NCI-H2227 treated with DMSO at 0.1 percent for 48 hours (cell line): ENCODE results near the gene CYP19A1.

Experiments used
- DNase-seq: peaks from one replicate; lab custom pipeline; 2025; lab: John Stamatoyannopoulos, UW

CYP19A1 gene

GRCh38 chr15:51359981-51360380, 21.6 kb upstream of the CYP19A1 start:
- no peak for DNase-seq

DNA sequence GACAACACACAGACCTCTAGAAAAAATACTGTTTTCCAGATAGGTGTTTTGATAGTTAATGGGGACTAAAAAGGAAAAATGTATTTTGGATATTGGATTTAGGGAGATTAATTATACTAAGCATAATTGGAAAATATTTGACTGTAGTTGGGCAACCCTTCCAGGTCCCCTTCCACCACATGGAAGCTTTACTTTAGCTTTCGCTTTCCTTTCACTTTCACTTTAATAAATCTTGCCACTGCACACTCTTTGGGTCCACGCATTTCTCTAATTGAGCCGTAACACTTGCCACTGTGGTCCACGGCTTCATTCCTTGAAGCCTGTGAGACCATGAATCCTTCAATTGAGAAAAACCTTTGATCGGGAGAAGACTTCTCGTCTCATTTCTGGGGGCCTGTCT, 18.6 kb upstream of the CYP19A1 start:
- DNase-seq, result no peak

DNA sequence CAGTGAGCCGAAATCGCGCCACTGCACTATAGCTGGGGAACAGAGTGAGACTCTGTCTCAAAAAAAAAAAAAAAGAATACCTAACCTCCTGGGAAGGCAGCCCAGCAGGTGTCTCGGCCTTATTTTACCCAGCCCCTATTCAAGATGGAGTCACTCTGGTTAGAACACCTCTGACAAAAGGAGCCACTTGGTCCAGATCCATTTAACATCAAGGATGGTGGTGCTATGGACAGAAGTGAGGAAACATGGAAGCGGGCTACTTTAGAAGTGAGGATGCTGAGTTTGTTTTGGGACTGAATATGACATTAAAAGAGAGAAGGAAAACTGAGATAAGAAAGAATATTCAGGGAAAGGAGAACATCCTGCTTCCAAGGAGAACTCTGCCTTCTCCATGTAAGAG, 17.8 kb upstream of the CYP19A1 start:
- no peak for DNase-seq

DNA sequence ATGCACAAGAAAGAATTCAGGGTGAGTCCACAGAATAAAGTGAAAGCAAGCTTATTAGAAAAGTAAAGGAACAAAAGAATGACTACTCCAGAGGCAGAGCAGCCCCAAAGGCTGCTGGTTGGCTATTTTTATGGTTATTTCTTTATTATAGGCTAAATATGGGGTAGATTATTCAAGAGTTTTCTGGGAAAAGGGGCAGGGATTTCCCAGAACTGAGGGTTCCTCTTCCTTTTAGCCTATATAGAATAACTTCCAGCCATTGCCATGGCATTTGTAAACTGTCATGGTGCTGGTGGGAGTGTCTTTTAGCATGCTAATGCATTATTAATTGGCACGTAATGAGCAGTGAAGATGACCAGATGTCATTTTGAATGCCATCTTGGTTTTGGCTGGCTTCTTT, 16.7 kb upstream of the CYP19A1 start:
- DNase-seq, result no peak

- no peak for DNase-seq
These were observed 15.6 kb upstream of the CYP19A1 start for GRCh38 chr15:51353976-51354375.

DNA sequence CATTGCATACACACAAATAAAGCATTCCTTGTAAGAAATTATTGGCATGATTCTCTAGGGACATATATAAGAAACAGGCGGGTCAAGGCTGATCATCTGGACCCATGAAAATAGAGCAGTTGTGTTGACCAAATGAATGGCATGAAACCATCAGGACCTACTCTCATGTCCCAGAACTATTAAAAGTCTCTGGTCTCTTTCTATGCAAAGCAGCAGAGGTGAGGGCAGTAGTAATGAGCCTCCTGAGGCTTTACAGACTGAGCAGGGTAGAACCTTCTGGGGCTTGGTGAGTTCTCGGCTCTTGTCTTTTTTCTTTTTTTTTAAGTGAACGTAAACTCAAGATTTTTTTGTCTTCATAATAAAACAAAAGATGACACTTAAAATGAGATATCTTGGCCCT, 12.3 kb upstream of the CYP19A1 start:
- no peak for DNase-seq

DNA sequence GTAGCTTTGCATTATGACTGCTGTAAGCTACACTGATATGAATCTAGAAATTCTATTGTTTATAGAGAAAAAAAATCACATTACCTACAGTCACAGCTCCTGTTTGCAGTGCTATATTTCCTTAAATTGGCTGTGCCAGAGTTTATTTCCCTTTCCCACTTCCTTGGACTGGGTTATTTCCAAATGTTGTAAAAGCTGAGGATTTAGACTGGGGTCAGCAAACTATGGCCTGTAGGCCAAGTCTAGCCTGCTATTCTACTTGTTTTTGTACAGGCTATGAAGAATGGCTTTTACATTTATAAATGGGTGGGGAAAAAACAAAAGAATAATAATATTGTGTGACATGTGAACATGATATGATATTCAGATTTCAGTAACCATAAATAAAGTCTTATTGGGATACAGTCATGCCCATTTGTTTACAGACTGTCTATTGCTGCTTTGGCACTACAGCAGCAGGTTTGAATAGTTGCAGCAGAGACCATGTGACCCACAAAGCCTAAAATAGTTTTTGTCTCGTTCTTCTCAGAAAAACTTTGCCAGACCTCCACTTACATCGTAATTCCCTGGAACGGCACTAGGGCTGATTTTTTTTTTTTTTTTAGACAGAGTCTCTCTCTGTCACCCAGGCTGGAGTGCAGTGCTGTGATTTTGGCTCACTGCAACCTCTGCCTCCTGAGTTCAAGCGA, 10.9 kb upstream of the CYP19A1 start:
- DNase-seq, result no peak

DNA sequence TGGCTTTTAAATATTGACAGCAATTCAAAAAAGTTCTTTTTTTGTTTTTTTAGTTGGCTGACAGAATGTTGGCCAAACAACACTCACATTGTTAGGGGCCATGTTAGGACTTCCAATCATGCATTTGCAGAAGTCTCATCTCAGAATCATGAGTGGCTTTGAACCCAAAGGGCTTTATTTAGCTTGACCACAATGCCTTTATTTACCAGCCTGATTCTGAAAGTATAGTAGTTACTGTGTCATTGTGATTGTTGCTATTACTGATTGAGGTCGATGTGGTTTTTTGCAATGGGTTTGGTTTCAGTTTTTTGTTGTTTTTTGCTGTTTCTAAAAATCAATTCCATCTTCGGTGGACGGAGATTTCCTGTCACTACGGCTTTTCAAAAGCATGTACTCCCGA, 10.3 kb upstream of the CYP19A1 start:
- no peak for DNase-seq

- no peak for DNase-seq
These were observed 7.7 kb upstream of the CYP19A1 start for GRCh38 chr15:51346136-51346535.

- DNase-seq, result no peak
These were observed 5.1 kb upstream of the CYP19A1 start for GRCh38 chr15:51343466-51343865.

GRCh38 chr15:51342227-51342999, 4.0 kb upstream of the CYP19A1 start:
- no peak for DNase-seq

GRCh38 chr15:51341366-51342226, 3.2 kb upstream of the CYP19A1 start, which contains the start of gene GLDN:
Gene GLDN (plus strand): TSS chr15:51341655. CDS start chr15:51341685, 30 bp downstream.
- no peak for DNase-seq

GRCh38 chr15:51335538-51336410, 2.6 kb downstream of the CYP19A1 start:
- DNase-seq, result no peak

GRCh38 chr15:51335087-51335486, 3.3 kb downstream of the CYP19A1 start:
- DNase-seq, result no peak

GRCh38 chr15:51334011-51334451, 4.4 kb downstream of the CYP19A1 start:
- no peak for DNase-seq

- no peak for DNase-seq
These were observed 4.8 kb downstream of the CYP19A1 start for GRCh38 chr15:51333571-51333970.

DNA sequence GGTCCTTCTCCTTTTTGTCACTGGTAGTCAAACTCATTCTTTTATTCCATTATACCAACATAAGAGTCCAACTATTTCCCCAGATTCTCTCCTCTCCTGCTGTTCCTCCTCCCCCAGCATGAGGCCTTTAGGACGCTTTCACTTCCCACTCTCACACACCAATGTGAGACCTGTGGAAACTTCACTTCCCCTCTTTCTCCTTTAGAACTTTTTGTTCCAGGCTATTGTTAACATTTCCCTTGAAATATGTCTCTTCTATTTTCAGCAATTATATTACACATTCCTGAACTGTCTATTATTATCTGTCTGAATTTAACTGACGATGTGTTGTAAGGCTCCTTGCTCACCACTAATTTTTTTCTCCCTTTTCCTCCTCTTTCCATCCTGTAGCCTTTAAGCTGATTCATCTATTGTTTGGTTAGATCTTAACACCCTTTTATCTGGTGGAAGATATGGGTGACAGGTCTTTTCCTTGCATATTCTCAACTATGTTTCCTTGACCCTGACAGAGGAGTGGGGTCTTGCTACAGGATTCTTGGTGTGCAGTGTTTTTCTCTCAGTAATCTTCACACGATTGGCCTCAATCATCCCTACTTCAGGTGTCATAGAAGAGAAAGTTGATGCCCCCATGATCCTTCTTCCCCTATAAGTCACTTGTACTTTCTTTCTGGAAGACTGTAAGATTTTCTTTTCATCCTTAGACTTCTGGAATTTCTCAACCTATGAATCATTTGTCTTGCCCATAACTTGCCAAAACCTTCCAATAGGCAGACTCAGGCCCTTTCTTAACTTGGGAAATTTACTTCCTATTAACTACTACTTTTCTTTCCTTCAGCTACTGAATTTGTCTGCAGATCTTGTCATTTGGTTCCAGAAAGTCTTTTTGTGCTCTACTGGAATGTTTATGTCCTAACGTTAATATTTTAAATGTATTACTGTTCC, 5.9 kb downstream of the CYP19A1 start:
- no peak for DNase-seq

DNA sequence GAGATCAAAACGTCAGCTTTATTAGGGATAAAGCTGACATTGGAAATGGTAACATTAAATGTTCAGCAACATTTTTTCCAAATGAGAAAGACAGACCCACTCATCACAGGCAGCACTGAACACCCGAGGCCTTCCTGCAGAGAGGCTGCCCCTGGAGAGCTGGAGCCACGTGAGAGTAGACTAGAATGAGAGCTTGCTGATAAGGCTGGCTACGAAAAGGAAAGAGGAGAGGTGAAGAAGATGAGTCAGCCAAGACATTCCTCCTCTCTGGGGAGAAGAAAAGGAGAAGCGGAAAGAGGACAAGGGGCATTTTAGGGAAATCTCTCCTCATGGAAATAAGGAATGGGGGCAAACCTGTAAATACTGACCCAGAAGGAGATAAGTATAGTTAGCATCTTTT, 7.3 kb downstream of the CYP19A1 start:
- no peak for DNase-seq

GRCh38 chr15:51328926-51329325, 9.5 kb downstream of the CYP19A1 start:
- no peak for DNase-seq

- DNase-seq, result no peak
These were observed 11.3 kb downstream of the CYP19A1 start for GRCh38 chr15:51327081-51327480.
